ENCODE results near the gene THOP1. TPM values are rescaled to one million over a fixed set of nuclear protein-coding genes. Genes with fewer than 3 reads are reported as not detected.

The THOP1 gene
- total RNA-seq, 1 experiment from 2014 or later = 221 TPM

- H3K9me2 ChIP-seq (replicated peaks; ENCODE audit: low read length) = no peaks in the 10 kb centered on the region
- DNase-seq = no peak
- POLR2A ChIA-PET (ENCODE audit: unreplicated experiment) = no interaction called here
- no peaks in the 10 kb centered on the region for H3F3A ChIP-seq (ENCODE audit: low read length, unreplicated experiment)
- H3K27me3 ChIP-seq (ENCODE audit: low read length) = no peaks in the 10 kb centered on the region
- CTCF ChIA-PET = no interaction called here
- no peaks in the 10 kb centered on the region for H3K4me1 ChIP-seq (ENCODE audit: insufficient read depth, low read length)
- H3K9ac ChIP-seq (ENCODE audit: low read length) = no peak overlapping the region
- BruUV-seq (replicated peaks) = no TSS peak
- H4K20me1 ChIP-seq (ENCODE audit: low read length) = no peaks in the 10 kb centered on the region
- no peaks in the 10 kb centered on the region for H3K9me3 ChIP-seq (ENCODE audit: low read length)
- no peak overlapping the region for H3K4me2 ChIP-seq (ENCODE audit: low read length)
- H3K36me3 ChIP-seq (ENCODE audit: low read depth, low read length) = no peaks in the 10 kb centered on the region; the same call in 1 of the 2 replicates
- peaks cover 31% of the 10 kb centered on the region for H3K79me2 ChIP-seq (ENCODE audit: low read length)
- H2AFZ ChIP-seq (ENCODE audit: low read length) = no peak overlapping the region
- no peak overlapping the region for H3K4me3 ChIP-seq (ENCODE audit: low read length)
- no peak for ATAC-seq
- TF ChIP-seq CTCF (conservative IDR thresholded peaks at IDR 0.05; ENCODE audit: low read depth, low read length) = no peak
- TF ChIP-seq EZH2phosphoT487 (IDR thresholded peaks at IDR 0.05; ENCODE audit: borderline replicate concordance, low read length) = no peak
- no peak for TF ChIP-seq EZH2 (IDR thresholded peaks at IDR 0.05; ENCODE audit: low read length, unreplicated experiment)
- intact Hi-C loops (cut with micrococcal nuclease) = no loop called here
- H3K27ac ChIP-seq (ENCODE audit: low read length) = no peak overlapping the region
These were observed 16.1 kb upstream of the THOP1 start for GRCh38 chr19:2769218-2769617.

GRCh38 chr19:2770055-2771013 lies 15.0 kb upstream of the THOP1 start:
- ATAC-seq = no peak
- no peak overlapping the region for H3K4me3 ChIP-seq (ENCODE audit: low read length)
- peaks cover 43% of the 10 kb centered on the region for H3K79me2 ChIP-seq (ENCODE audit: low read length)
- ChIA-PET CTCF (no interaction called here), POLR2A (ENCODE audit: unreplicated experiment) (no interaction called here)
- no peak for DNase-seq
- no peak overlapping the region for H3K4me2 ChIP-seq (ENCODE audit: low read length)
- H3K9me3 ChIP-seq (ENCODE audit: low read length) = no peaks in the 10 kb centered on the region
- no peak overlapping the region for H2AFZ ChIP-seq (ENCODE audit: low read length)
- H3K27me3 ChIP-seq (ENCODE audit: low read length) = no peaks in the 10 kb centered on the region
- TF ChIP-seq EZH2phosphoT487 (IDR thresholded peaks at IDR 0.05; ENCODE audit: borderline replicate concordance, low read length) (no peak), EZH2 (IDR thresholded peaks at IDR 0.05; ENCODE audit: low read length, unreplicated experiment) (no peak), CTCF (conservative IDR thresholded peaks at IDR 0.05; ENCODE audit: low read depth, low read length) (no peak)
- no peaks in the 10 kb centered on the region; the same call in 1 of the 2 replicates for H3K36me3 ChIP-seq (ENCODE audit: low read depth, low read length)
- intact Hi-C loops (cut with micrococcal nuclease) = no loop called here
- H3F3A ChIP-seq (ENCODE audit: low read length, unreplicated experiment) = no peaks in the 10 kb centered on the region
- no TSS peak for BruUV-seq (replicated peaks)
- H3K9ac ChIP-seq (ENCODE audit: low read length) = no peak overlapping the region
- H3K4me1 ChIP-seq (ENCODE audit: insufficient read depth, low read length) = no peaks in the 10 kb centered on the region
- H3K27ac ChIP-seq (ENCODE audit: low read length) = no peak overlapping the region
- H4K20me1 ChIP-seq (ENCODE audit: low read length) = peaks cover 3% of the 10 kb centered on the region; the same call in 1 of the 2 replicates
- H3K9me2 ChIP-seq (replicated peaks; ENCODE audit: low read length) = no peaks in the 10 kb centered on the region
